Glomerular endothelial cell (primary cell): ENCODE data around the gene FGL2. TPM values are rescaled to one million over a fixed set of nuclear protein-coding genes. Genes with fewer than 3 reads are reported as not detected.
"Not testable (repeated sequence)": the region's sequence is repeated elsewhere in the genome, so short reads cannot be mapped to it uniquely, and the experiment has no call there.

Source experiments
- DNase-seq: peaks from one replicate; pipeline ENCODE4 v3.0.0-alpha.2; 2011; ENCODE audit warnings: low read depth, low spot score; ENCODE audit errors: extremely low read depth
- total RNA-seq: library from RNA; depleted of rRNA; stranded (reverse); fragments of >200 nt; gene quantifications from 2 replicates; pipeline ENCODE4 v1.2.3, GENCODE V29; 2015

The FGL2 gene
- total RNA-seq, 1 donor from 2014 or later, result not detected

DNA sequence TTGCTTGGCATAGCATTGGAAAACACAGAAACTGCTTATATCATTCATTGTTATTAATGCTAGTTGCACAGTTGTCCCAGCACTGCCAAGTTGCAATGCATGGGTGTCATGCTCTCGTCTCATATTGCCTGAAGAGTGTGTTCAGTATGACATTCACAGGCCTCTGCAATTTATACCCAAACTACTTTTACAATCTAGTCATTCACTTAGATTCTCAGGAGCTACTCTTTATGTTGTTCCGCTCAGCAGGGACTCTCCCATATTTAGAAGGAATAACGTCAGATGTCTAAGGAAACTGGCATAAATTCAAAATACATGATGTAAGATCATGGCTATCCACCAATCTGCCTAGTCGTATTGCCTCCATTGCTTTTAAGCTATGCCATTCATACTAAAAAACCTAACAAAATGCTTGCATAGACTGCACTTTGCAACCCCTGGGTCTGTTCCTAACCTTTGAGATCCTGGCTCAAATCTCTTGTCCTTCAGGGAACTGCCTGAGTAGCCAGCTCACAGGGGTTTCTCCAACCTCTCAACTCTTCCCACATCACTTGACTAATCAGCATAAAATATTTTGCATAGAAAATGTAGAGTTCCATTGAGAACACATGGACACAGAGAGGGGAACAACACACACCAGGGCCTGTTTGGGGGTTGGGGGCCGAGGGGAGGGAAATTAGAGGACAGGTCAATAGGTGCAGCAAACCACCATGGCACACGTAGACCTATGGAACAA, 27.0 kb downstream of the FGL2 start:
- not testable (repeated sequence) for DNase-seq

DNA sequence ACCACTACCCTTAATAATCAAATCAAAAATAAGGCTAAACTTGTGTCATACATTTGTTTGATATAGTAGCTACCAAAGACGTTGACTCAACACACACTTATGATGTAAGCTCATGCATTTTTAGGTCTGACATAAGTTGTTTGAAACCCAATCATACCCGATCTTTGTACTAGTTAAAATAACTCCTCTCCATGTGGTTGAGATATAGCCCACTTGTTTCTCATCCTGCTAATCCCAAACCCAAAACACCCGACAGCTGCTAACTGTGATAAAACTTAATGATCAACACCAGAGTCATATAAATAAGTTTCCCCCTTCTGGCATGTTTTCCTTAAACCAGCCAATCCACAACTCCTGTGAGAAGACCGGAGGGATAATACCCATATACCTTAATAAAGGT, 28.5 kb downstream of the FGL2 start:
- not testable (repeated sequence) for DNase-seq

DNA sequence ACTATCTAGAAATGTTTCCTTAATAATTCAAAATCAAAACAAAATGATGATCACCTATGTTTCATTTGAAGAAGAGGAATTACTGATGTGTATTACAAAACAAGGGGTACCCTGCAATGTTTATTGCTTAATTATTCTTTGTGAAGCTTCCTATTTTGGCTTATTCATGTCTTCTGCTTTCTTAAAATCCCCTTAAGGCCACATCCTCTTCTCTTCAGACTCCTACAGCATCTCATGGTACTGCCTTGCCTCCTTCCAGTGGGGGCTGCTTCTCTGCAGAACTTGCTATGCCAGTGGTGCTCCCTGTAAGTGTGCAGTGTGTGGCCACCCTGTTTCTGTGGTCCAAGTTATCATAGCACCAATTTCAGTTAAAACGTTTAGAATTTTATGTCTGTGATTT, 42.2 kb downstream of the FGL2 start:
- no peak for DNase-seq

DNA sequence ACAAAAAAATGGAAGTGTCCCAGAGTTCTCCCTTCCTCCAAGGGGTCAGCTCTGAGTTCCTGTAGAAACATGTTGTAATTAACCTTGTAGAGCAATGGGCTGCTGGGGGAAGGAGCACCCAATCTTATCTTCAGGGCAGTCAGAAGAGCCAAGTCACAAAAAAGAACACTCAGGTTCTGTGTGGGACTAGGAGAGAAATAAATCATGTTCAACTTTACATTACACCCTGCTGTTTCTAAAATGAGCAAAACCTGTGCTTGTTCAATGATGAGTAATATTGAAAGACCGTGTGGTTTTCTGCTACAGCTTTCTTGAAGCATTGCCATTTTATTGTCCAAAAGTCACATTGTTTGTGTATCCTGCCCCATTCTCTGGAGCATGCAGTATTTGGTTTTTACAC, 42.6 kb downstream of the FGL2 start:
- not testable (repeated sequence) for DNase-seq

DNA sequence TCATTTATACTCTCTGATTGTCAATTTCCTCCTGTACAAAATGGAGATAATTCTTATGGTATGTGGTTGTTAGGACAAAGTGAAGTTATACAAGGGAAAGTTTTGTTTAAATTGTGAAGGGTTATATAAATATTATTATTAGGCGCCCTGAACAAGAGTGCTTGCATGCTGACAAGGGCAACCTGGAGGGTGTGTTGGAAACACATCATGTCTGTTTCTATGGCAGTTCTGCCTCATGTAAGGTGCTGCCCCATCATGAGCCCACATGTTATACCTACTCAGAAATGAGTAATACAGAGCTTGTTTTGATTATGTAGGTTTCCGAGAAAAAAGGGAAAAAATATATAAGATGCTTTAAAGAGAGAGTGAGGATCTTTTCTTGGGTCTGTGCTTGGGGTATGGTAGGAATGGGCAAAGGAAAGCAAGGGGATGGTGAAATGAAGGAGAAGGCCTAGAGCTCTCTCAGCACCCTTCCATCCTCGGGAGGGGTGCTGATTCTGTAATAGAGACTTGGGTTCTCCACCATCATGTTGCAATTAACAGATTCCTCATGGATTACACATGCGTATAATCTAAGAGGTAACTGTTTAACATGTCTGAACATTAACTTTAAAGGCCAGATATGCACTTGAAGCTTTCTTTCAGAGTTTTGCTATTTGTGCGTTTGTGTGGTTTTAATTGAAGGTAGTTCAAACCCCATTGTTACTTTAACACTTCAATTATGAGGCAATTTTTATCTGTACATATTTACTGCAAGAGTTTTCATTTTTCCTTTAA, 43.8 kb downstream of the FGL2 start:
- DNase-seq, result not testable (repeated sequence)

DNA sequence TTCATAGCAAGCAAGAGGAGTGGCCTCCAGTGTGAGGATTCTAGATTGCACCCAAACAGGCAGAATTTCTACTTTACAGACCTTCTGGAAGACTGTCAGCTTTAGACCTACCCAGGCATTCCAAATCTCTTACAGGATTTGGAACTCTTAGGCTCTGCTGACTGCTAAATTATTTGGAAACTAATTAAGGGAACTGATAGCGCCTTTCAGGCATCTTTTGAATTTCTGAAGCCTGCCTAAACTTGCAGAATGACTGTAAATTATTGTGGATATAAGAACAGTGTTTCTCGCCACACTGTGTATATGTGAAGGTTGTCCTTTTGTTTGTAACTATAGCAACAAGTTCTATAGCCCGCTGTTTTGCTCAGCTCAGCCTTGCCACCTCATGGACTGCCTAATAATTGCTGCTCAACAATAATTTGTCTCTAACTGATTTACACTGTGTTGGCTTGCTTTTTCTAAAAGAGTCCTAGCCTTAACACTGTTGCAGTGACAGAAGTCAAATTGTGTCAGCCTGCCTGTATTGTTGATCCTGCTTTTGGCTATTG, 44.6 kb downstream of the FGL2 start:
- not testable (repeated sequence) for DNase-seq

DNA sequence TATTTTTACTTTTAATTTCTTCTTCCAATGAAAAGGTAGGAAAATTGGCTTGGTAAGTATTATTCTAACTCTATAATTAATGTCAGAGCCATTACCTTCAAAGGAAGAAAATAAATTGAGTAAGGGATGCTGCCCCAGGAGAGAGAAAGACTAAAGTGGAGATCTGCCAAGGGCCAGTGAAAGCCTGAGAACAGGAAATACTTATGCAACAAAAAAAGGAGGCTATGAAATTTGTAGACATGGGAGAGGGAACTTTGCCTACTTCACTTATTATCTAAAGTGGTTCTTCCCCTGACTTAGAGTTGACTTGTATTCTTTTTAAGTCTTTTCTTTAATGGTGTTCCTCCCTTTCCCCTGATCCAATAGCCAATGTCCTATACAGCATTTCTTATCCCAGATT, 47.4 kb downstream of the FGL2 start:
- DNase-seq, result not testable (repeated sequence)

Other genes starting within 250 kb of the FGL2 start
- not detected in 2 replicates for gene SPDYE17, start 167.5 kb downstream of the FGL2 start, total RNA-seq
- 0.35 TPM in 1 of 2 replicates, not detected in the other for gene SPDYE18, start 137.3 kb downstream of the FGL2 start, total RNA-seq
- 1.2 and 5.7 TPM in 2 replicates for gene CCDC146, start 77.2 kb downstream of the FGL2 start, total RNA-seq
- gene GSAP, start 216.5 kb upstream of the FGL2 start, total RNA-seq, result 2.7 and 4.6 TPM in 2 replicates